HEK293T (cell line): ENCODE measurements around the gene POM121L2.

Experiments
- CTCF ChIA-PET: fragments of 350-600 bp; formaldehyde crosslinking; extraction: SDS; loops from one replicate; lab custom pipeline; 2021; ENCODE audit warnings: antibody characterized with exemption, inconsistent platforms; lab: Yijun Ruan, JAX
- POLR2A ChIA-PET: fragments of 350-600 bp; formaldehyde crosslinking; extraction: SDS; loops from one replicate; lab custom pipeline; 2020; ENCODE audit warnings: antibody characterized with exemption, inconsistent platforms; lab: Yijun Ruan, JAX
- DNase-seq: peaks from one replicate; pipeline ENCODE4 v3.0.0; 2012; ENCODE audit warnings: mixed read lengths; ENCODE audit errors: extremely low spot score
- ARNT ChIP-seq: fragments of 450-650 bp; IDR thresholded peaks from 2 replicates; pipeline ENCODE4 v1.6.1; 2017; ENCODE audit warnings: mild to moderate bottlenecking
- BHLHE40 ChIP-seq: fragments of 450-650 bp; IDR thresholded peaks from 2 replicates; pipeline ENCODE4 v1.6.1; 2016; ENCODE audit warnings: mild to moderate bottlenecking, moderate library complexity, borderline replicate concordance
- CTBP1 ChIP-seq: fragments of 450-650 bp; IDR thresholded peaks from 2 replicates; pipeline ENCODE4 v1.6.1; 2016; ENCODE audit warnings: borderline replicate concordance
- ELF4 ChIP-seq: fragments of 450-650 bp; IDR thresholded peaks from 2 replicates; pipeline ENCODE4 v1.6.1; 2017; ENCODE audit warnings: antibody characterized with exemption
- FOXA1 ChIP-seq: fragments of 450-650 bp; IDR thresholded peaks from 2 replicates; pipeline ENCODE4 v1.6.1; 2016; ENCODE audit warnings: mild to moderate bottlenecking
- FOXK2 ChIP-seq: fragments of 450-650 bp; IDR thresholded peaks from 2 replicates; pipeline ENCODE4 v1.6.1; 2016; ENCODE audit warnings: mild to moderate bottlenecking
- FOXM1 ChIP-seq: fragments of 450-650 bp; IDR thresholded peaks from 2 replicates; pipeline ENCODE4 v1.6.1; 2017; ENCODE audit warnings: mild to moderate bottlenecking, borderline replicate concordance
- HDGF ChIP-seq: fragments of 450-650 bp; IDR thresholded peaks from 2 replicates; pipeline ENCODE4 v1.6.1; 2017; ENCODE audit warnings: antibody characterized with exemption, borderline replicate concordance
- L3MBTL2 ChIP-seq: fragments of 450-650 bp; conservative IDR thresholded peaks from 2 replicates; pipeline ENCODE4 v1.6.1; 2016; ENCODE audit warnings: mild to moderate bottlenecking
- LEF1 ChIP-seq: fragments of 450-650 bp; IDR thresholded peaks from 2 replicates; pipeline ENCODE4 v1.6.1; 2017; ENCODE audit warnings: mild to moderate bottlenecking, borderline replicate concordance
- NFRKB ChIP-seq: fragments of 450-650 bp; IDR thresholded peaks from 2 replicates; pipeline ENCODE4 v1.6.1; 2016; ENCODE audit warnings: mild to moderate bottlenecking, moderate library complexity
- SP1 ChIP-seq: fragments of 450-650 bp; IDR thresholded peaks from 2 replicates; pipeline ENCODE4 v1.6.1; 2017
- SUZ12 ChIP-seq: fragments of 450-650 bp; IDR thresholded peaks from 2 replicates; pipeline ENCODE4 v1.6.1; 2016; ENCODE audit warnings: mild to moderate bottlenecking
- TARDBP ChIP-seq: fragments of 450-650 bp; IDR thresholded peaks from 2 replicates; pipeline ENCODE4 v1.6.1; 2016
- ZNF384 ChIP-seq: fragments of 450-650 bp; IDR thresholded peaks from 2 replicates; pipeline ENCODE4 v1.6.1; 2016
- TF ChIP-seq, protein P1 (sequence below): fragments of 450-650 bp; IDR thresholded peaks from 2 replicates; pipeline ENCODE4 v1.6.1; 2016

Gene POM121L2

DNA sequence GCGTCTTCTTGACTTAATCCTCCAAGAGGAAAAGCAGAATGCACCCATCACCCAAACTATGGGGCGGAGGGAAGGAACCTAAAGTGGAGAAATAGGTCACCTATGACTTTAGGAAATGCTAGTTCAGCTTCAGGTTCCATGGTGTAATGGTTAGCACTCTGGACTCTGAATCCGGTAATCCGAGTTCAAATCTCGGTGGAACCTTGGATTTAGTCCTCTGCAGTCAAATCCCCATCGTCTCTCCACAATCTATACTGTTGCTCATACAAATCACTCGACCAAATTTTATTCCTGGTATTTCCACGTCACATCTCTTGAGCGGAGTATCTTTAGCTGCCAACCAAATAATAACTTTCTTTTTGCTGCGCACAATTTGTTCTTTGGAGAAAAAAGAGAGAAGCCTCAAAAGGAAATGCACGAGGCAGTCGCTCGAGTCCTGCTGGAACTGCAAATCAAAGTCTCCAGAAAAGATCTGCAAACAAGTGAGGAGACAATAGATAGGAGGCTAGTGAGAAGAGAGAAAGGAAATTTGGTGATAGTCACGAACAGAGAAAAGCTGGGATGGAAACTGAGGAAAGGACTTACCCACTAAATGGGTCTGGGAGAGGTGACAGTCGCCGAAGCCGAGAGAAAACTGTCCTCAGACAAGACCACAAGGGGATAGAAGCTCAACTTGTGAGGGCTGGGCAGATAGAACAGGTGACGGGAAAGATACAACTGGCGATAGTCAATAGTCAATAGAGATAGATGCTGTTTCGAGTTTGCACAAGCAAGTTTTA, 16.6 kb downstream of the POM121L2 start:
- DNase-seq: peak; percentile 51
- peak; percentile 97 for TF ChIP-seq L3MBTL2
- TF ChIP-seq CTBP1: 0 out of 2 replicates have a peak, but pooled peaks have one; percentile 5
- no peak for TF ChIP-seq HDGF
- ChIA-PET POLR2A (interaction anchor here (0.8 to 1.7 kb wide), 17 partner anchors 9 to 597 kb away, joined by 3 to 7 read pairs (median 4); partner anchors contain the start of gene ZNF184), CTCF (interaction anchor here (0.6 to 1.0 kb wide), 3 partner anchors 44 to 416 kb away, joined by 3 to 7 read pairs (median 3); no protein-coding TSS in a partner anchor)

DNA sequence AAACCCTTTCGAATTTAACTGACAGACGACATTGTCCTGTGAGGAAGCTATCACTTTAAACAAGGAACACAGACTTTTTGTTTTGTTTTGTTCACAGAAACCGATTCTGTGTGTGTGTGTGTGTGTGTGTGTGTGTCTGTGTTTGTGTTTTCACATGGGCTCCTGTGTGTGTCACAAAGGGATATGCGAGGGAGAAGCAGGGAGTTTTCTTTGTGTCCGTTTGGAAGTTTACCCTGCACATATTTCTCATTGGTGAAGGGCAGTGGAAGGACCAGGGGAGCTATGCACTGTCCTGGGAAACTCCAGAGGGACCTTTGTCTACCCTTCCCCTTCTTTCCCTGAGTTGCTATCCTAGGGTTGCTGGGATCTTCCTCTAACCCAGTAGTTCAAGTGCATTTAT, 17.7 kb downstream of the POM121L2 start:
- POLR2A ChIA-PET: interaction anchor here (0.6 to 1.7 kb wide), 5 partner anchors 13 to 599 kb away, joined by 3 to 7 read pairs (median 3); a partner anchor contains a TSS
- CTCF ChIA-PET: no interaction called here
- TF ChIP-seq FOXM1 (no peak), CTBP1 (no peak), ARNT (no peak), SUZ12 (no peak), FOXA1 (no peak), SP1 (no peak), FOXK2 (no peak), BHLHE40 (no peak), ELF4 (no peak), LEF1 (no peak), L3MBTL2 (no peak), HDGF (no peak), TARDBP (no peak), ZNF384 (no peak), NFRKB (no peak)
- TF ChIP-seq, protein P1, sequence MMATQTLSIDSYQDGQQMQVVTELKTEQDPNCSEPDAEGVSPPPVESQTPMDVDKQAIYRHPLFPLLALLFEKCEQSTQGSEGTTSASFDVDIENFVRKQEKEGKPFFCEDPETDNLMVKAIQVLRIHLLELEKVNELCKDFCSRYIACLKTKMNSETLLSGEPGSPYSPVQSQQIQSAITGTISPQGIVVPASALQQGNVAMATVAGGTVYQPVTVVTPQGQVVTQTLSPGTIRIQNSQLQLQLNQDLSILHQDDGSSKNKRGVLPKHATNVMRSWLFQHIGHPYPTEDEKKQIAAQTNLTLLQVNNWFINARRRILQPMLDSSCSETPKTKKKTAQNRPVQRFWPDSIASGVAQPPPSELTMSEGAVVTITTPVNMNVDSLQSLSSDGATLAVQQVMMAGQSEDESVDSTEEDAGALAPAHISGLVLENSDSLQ: no peak
- DNase-seq: no peak

DNA sequence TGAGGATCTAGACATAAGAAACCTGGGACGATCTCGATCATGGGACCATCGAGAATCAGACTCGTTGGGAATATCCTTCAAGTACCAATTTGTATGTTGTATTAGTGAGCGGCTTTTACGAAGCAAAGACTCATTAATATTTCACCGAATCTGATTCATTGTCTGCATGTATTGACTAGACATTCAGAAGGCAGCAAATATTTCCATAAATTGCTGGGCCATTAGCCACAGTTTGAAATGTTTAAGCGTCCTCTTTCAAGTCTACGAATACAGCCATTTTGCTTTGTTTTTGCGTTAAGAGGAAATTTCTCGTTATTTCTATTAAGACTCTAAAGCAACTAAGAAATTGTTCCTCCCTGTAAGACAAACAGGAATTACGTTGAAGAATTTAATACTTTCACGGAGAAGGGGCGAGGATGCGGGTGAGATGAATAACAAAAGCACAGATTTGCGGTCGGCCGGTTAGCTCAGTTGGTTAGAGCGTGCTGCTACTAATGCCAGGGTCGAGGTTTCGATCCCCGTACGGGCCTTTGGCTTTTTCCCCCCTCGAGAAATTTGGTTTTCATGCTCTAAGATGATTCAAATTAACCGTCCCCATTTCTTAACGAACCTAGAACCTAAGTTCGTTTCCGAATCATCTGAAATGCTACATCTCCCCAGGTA, 18.5 kb downstream of the POM121L2 start:
- DNase-seq: peak; percentile 50
- CTCF ChIA-PET: interaction anchor here (0.7 kb wide), 1 partner anchor 20 kb away, joined by 3 read pairs; no protein-coding TSS in a partner anchor

DNA sequence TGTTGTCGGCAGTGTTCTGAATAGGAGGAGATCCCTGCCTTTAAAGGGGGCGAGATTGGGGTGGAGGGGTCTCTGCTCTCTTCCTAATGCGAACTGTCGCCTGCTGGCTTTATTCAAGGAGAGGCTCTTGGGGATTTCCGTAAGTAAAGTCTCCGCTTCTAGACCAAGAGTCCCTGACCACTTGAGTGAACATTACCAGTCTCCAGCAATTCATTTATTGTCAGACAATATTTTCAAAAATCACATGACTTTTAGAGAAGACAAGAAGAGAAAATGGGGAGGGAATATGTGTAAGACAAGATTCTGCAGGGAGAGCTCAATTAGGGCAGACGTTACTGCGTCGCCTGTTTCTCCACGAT, 21.2 kb downstream of the POM121L2 start:
- CTCF ChIA-PET: interaction anchor here (0.7 kb wide), 1 partner anchor 76 kb away, joined by 3 read pairs; no protein-coding TSS in a partner anchor
- DNase-seq: no peak
- POLR2A ChIA-PET: interaction anchor here (1.0 to 1.2 kb wide), 2 partner anchors 39 to 602 kb away, joined by 5 read pairs; a partner anchor contains a TSS
- TF ChIP-seq, protein P1: no peak
- TF ChIP-seq FOXK2: no peak
- no peak for TF ChIP-seq ARNT
- no peak for TF ChIP-seq SUZ12

More for the DNA sequence above, 18.5 kb downstream of the POM121L2 start:
- POLR2A ChIA-PET: interaction anchor here (1.5 kb wide), 1 partner anchor 42 kb away, joined by 5 read pairs; no protein-coding TSS in a partner anchor
- TF ChIP-seq ARNT (no peak), BHLHE40 (no peak), L3MBTL2 (no peak), HDGF (no peak), NFRKB (no peak), SP1 (no peak), LEF1 (no peak), TARDBP (no peak), ZNF384 (no peak)

DNA sequence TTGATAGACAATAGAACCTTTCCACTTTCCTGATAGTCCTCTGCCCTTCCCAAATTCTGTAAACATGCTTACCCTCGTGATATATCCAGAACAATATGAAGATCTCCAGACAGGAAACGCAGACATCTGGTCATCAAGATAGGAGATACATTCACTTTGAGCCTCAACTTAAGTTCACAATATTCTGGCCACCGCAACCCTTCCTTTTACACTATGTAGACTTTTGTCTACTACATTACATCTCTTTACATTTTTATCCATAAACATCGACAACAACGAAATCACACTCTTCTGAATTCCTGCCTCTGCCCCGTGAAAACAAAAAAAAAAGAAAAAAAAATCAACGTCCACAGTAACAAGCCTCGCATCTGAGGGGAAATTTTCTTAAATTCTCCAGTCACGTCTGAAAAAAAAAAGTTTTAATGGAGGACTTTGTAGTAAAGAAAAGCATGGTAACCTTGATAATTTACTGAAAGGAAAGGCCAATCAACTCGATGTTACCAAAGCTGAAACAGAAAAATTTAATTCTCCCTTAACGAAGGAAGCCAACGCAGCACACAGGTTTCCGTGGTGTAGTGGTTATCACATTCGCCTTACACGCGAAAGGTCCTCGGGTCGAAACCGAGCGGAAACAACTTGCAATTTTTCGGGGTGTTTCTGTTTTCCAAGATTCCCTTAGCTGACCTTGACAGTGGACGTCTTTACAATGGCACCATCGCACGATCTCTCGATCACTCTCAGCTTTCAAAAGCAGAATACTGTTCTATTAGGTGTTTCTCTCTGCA, 21.8 kb downstream of the POM121L2 start:
- TF ChIP-seq ZNF384 (peak; percentile 82), HDGF (no peak), ELF4 (no peak), ARNT (peak; percentile 44; the same call in 1 of the 2 replicates)
- ChIA-PET POLR2A (interaction anchor here (1.0 to 1.2 kb wide), 2 partner anchors 39 to 603 kb away, joined by 5 read pairs; a partner anchor contains a TSS), CTCF (interaction anchor here (0.7 kb wide), 1 partner anchor 75 kb away, joined by 3 read pairs; no protein-coding TSS in a partner anchor)
- peak; percentile 27 for DNase-seq
